Endothelial cell of umbilical vein (primary cell): ENCODE results near the gene UBE2K.
"Not testable (repeated sequence)": the region's sequence is repeated elsewhere in the genome, so short reads cannot be mapped to it uniquely, and the experiment has no call there.

Experiments used
- CTCF ChIP-seq, 2 donors: IDR thresholded peaks; 1 replicate in 1 of 2; 2 replicates in 1 of 2; pipeline ENCODE4 v1.5.1; 2011; ENCODE audit warnings: low read length in 2 of 2, mild to moderate bottlenecking in 2 of 2, moderate library complexity in 2 of 2, control low read depth in 1 of 2, inconsistent platforms in 1 of 2, low read depth in 1 of 2; ENCODE audit not compliant: insufficient read depth in 1 of 2; ENCODE audit errors: extremely low read depth in 1 of 2
- EZH2 ChIP-seq: IDR thresholded peaks from 2 replicates; pipeline ENCODE4 v1.6.1; 2012; ENCODE audit warnings: borderline replicate concordance, low read depth, mild to moderate bottlenecking, moderate library complexity, low read length, inconsistent platforms; ENCODE audit not compliant: severe bottlenecking
- JUN ChIP-seq: IDR thresholded peaks from 2 replicates; pipeline ENCODE4 v1.6.1; 2011; ENCODE audit warnings: borderline replicate concordance, low read depth; ENCODE audit not compliant: insufficient read length, insufficient read depth
- POLR2A ChIP-seq: IDR thresholded peaks from 2 replicates; pipeline ENCODE4 v1.6.1; 2012; ENCODE audit warnings: low read depth, mild to moderate bottlenecking, control low read depth, low read length
- POLR2AphosphoS5 ChIP-seq: IDR thresholded peaks from 2 replicates; pipeline ENCODE4 v1.6.1; 2012; ENCODE audit warnings: low read depth, mild to moderate bottlenecking, control low read depth, low read length, moderate library complexity; ENCODE audit not compliant: insufficient read depth

DNA sequence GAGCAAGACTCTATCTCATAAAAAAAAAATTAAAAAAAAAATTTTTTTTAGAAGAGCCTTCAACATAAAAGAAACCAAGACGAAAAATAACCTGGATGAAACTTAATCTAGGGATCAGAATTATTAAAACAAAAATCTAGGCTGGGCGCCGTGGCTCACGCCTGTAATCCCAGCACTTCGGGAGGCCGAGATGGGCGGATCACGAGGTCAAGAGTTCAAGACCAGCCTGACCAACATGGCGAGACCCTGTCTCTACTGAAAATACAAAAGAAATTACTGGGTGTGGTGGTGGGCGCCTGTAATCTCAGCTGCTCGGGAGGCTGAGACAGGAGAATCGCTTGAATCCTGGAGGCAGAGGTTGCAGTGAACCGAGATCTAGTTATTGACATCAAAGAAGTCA, 95.0 kb downstream of the UBE2K start:
- TF ChIP-seq CTCF (IDR thresholded peaks at IDR 0.05; ENCODE audit: extremely low read depth in 1 of 2, insufficient read depth in 1 of 2, low read depth in 1 of 2, low read length in 2 of 2); JUN; EZH2; POLR2A; POLR2AphosphoS5: not testable (repeated sequence)
